HEK293 (cell line): ENCODE data around the gene CIC.

Source experiments
- BCL11A ChIP-seq: fragments of 450-650 bp; formaldehyde crosslinking; IDR thresholded peaks from 2 replicates; pipeline ENCODE4 v1.5.1; 2016; ENCODE audit warnings: low read depth, missing biosample characterization, missing genetic modification characterization
- HOXC10 ChIP-seq: sonication (generic); formaldehyde crosslinking; IDR thresholded peaks from 2 replicates; pipeline ENCODE4 v1.8.1; 2023; ENCODE audit warnings: mild to moderate bottlenecking, missing genetic modification reagents
- MZF1 ChIP-seq: fragments of 450-650 bp; formaldehyde crosslinking; IDR thresholded peaks from 2 replicates; pipeline ENCODE4 v1.5.1; 2017; ENCODE audit warnings: missing biosample characterization, missing genetic modification characterization, borderline replicate concordance
- PBX3 ChIP-seq: sonication (generic); formaldehyde crosslinking; IDR thresholded peaks from 2 replicates; pipeline ENCODE4 v1.8.1; 2022; ENCODE audit warnings: mild to moderate bottlenecking, moderate library complexity, missing genetic modification reagents
- PRDM10 ChIP-seq: fragments of 450-650 bp; formaldehyde crosslinking; IDR thresholded peaks from 2 replicates; pipeline ENCODE4 v1.5.1; 2016; ENCODE audit warnings: missing biosample characterization, missing genetic modification characterization
- ZBTB8A ChIP-seq: fragments of 450-650 bp; formaldehyde crosslinking; IDR thresholded peaks from 2 replicates; pipeline ENCODE4 v1.5.1; 2016; ENCODE audit warnings: missing biosample characterization, missing genetic modification characterization
- ZNF114 ChIP-seq: fragments of 450-650 bp; formaldehyde crosslinking; IDR thresholded peaks from 2 replicates; pipeline ENCODE4 v1.5.0; 2017; ENCODE audit warnings: missing biosample characterization, missing genetic modification characterization
- ZNF148 ChIP-seq: fragments of 450-650 bp; formaldehyde crosslinking; IDR thresholded peaks from 2 replicates; pipeline ENCODE4 v1.5.0; 2017; ENCODE audit warnings: missing biosample characterization, missing genetic modification characterization, borderline replicate concordance
- ZNF157 ChIP-seq: fragments of 450-650 bp; formaldehyde crosslinking; IDR thresholded peaks from 2 replicates; pipeline ENCODE4 v1.5.1; 2016; ENCODE audit warnings: missing biosample characterization, missing genetic modification characterization
- ZNF223 ChIP-seq: fragments of 450-650 bp; formaldehyde crosslinking; IDR thresholded peaks from 2 replicates; pipeline ENCODE4 v1.5.1; 2016; ENCODE audit warnings: missing biosample characterization, missing genetic modification characterization
- ZNF266 ChIP-seq: fragments of 450-650 bp; formaldehyde crosslinking; IDR thresholded peaks from 2 replicates; pipeline ENCODE4 v1.5.1; 2016; ENCODE audit warnings: missing biosample characterization, missing genetic modification characterization, low read depth
- ZNF416 ChIP-seq: fragments of 450-650 bp; formaldehyde crosslinking; IDR thresholded peaks from 2 replicates; pipeline ENCODE4 v1.5.1; 2016; ENCODE audit warnings: missing biosample characterization, missing genetic modification characterization
- ZNF623 ChIP-seq: fragments of 450-650 bp; formaldehyde crosslinking; IDR thresholded peaks from 2 replicates; pipeline ENCODE4 v1.5.1; 2016; ENCODE audit warnings: missing biosample characterization, missing genetic modification characterization
- ZNF707 ChIP-seq: fragments of 450-650 bp; formaldehyde crosslinking; IDR thresholded peaks from 2 replicates; pipeline ENCODE4 v1.5.1; 2016; ENCODE audit warnings: missing biosample characterization, missing genetic modification characterization
- ZNF777 ChIP-seq: fragments of 450-650 bp; formaldehyde crosslinking; IDR thresholded peaks from 2 replicates; pipeline ENCODE4 v1.5.1; 2017; ENCODE audit warnings: missing biosample characterization, missing genetic modification characterization, borderline replicate concordance
- TF ChIP-seq, protein P1 (sequence below): fragments of 450-650 bp; formaldehyde crosslinking; optimal IDR thresholded peaks from 2 replicates; pipeline ENCODE3; 2016; ENCODE audit warnings: missing biosample characterization, mild to moderate bottlenecking, missing genetic modification characterization
- TF ChIP-seq, protein P2 (sequence below): fragments of 450-650 bp; formaldehyde crosslinking; IDR thresholded peaks from 2 replicates; pipeline ENCODE4 v1.5.1; 2016; ENCODE audit warnings: missing biosample characterization, missing genetic modification characterization
- TF ChIP-seq, protein P3 (sequence below): fragments of 450-650 bp; formaldehyde crosslinking; conservative IDR thresholded peaks from 2 replicates; pipeline ENCODE4 v1.5.1; 2016; ENCODE audit warnings: low read depth, missing biosample characterization, missing genetic modification characterization
- TF ChIP-seq, protein P4 (sequence below): fragments of 450-650 bp; formaldehyde crosslinking; IDR thresholded peaks from 2 replicates; pipeline ENCODE4 v1.5.1; 2016; ENCODE audit warnings: missing biosample characterization, missing genetic modification characterization

Gene CIC

DNA sequence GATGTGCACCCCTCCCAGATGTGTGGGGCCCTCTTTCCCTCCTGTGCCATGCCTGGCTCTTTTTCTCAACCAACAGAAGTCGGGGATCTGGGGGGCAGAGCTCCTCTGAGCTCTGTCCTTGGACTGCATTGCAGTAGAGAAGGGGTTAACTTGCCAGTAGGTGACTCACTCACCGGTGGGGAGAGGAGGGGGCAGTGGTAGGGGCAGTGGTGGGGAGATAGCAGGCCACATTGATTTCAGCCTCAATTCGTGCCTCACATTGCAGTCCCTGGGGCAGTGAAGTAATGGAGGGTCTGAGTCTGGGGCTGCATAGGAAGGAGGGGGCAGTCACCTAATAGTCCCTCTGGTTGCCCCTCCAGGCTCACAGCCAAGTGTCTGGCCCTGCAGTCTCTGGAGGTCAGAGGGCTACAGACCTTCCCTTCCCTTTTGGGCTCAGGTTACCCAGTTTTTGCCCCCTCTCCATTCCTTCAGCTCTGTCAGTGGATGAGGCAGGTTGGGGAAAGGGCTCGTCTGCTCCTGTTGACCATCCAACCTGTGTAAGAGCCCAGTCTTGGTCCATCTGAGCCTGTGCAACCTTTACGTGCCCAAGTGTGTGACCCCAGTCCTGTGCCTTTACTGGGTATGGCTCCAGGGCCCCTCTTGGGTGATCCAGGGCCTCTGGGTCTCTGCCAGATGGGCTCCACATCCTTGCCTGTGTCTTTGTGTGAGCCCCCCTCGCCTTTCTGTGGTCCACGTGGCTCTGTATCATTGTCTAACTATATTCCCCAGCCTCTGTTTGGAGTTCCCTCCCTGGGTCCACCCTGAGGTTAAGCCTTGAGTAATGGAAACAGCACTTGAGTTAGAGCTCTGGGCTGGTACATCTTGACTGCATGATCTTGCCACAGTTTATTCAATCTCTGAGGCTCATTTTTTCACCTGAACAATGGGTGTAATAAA is 13.0 kb downstream of the CIC start (continued):
- TF ChIP-seq ZNF114 (tag by site-specific recombination) (no peak), BCL11A (tag by site-specific recombination) (peak; percentile 85), ZNF223 (tag by site-specific recombination) (no peak), ZNF707 (tag by site-specific recombination) (no peak), ZNF416 (tag by site-specific recombination) (no peak), PRDM10 (tag by site-specific recombination) (peak; percentile 88), ZNF623 (peak; percentile 6; the same call in 1 of the 2 replicates), ZNF777 (no peak), HOXC10 (CRISPR knock-in tag) (no peak), ZNF157 (tag by site-specific recombination) (no peak), ZBTB8A (tag by site-specific recombination) (0 out of 2 replicates have a peak, but pooled peaks have one; percentile 50), PBX3 (CRISPR knock-in tag) (no peak), ZNF266 (tag by site-specific recombination) (no peak), ZNF148 (tag by site-specific recombination) (no peak), MZF1 (tag by site-specific recombination) (no peak)
- TF ChIP-seq, protein P1, sequence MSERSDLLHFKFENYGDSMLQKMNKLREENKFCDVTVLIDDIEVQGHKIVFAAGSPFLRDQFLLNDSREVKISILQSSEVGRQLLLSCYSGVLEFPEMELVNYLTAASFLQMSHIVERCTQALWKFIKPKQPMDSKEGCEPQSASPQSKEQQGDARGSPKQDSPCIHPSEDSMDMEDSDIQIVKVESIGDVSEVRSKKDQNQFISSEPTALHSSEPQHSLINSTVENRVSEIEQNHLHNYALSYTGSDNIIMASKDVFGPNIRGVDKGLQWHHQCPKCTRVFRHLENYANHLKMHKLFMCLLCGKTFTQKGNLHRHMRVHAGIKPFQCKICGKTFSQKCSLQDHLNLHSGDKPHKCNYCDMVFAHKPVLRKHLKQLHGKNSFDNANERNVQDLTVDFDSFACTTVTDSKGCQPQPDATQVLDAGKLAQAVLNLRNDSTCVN (tag by site-specific recombination): no peak
- TF ChIP-seq, protein P2, sequence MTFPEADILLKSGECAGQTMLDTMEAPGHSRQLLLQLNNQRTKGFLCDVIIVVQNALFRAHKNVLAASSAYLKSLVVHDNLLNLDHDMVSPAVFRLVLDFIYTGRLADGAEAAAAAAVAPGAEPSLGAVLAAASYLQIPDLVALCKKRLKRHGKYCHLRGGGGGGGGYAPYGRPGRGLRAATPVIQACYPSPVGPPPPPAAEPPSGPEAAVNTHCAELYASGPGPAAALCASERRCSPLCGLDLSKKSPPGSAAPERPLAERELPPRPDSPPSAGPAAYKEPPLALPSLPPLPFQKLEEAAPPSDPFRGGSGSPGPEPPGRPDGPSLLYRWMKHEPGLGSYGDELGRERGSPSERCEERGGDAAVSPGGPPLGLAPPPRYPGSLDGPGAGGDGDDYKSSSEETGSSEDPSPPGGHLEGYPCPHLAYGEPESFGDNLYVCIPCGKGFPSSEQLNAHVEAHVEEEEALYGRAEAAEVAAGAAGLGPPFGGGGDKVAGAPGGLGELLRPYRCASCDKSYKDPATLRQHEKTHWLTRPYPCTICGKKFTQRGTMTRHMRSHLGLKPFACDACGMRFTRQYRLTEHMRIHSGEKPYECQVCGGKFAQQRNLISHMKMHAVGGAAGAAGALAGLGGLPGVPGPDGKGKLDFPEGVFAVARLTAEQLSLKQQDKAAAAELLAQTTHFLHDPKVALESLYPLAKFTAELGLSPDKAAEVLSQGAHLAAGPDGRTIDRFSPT (tag by site-specific recombination): peak; percentile 65
- TF ChIP-seq, protein P3, sequence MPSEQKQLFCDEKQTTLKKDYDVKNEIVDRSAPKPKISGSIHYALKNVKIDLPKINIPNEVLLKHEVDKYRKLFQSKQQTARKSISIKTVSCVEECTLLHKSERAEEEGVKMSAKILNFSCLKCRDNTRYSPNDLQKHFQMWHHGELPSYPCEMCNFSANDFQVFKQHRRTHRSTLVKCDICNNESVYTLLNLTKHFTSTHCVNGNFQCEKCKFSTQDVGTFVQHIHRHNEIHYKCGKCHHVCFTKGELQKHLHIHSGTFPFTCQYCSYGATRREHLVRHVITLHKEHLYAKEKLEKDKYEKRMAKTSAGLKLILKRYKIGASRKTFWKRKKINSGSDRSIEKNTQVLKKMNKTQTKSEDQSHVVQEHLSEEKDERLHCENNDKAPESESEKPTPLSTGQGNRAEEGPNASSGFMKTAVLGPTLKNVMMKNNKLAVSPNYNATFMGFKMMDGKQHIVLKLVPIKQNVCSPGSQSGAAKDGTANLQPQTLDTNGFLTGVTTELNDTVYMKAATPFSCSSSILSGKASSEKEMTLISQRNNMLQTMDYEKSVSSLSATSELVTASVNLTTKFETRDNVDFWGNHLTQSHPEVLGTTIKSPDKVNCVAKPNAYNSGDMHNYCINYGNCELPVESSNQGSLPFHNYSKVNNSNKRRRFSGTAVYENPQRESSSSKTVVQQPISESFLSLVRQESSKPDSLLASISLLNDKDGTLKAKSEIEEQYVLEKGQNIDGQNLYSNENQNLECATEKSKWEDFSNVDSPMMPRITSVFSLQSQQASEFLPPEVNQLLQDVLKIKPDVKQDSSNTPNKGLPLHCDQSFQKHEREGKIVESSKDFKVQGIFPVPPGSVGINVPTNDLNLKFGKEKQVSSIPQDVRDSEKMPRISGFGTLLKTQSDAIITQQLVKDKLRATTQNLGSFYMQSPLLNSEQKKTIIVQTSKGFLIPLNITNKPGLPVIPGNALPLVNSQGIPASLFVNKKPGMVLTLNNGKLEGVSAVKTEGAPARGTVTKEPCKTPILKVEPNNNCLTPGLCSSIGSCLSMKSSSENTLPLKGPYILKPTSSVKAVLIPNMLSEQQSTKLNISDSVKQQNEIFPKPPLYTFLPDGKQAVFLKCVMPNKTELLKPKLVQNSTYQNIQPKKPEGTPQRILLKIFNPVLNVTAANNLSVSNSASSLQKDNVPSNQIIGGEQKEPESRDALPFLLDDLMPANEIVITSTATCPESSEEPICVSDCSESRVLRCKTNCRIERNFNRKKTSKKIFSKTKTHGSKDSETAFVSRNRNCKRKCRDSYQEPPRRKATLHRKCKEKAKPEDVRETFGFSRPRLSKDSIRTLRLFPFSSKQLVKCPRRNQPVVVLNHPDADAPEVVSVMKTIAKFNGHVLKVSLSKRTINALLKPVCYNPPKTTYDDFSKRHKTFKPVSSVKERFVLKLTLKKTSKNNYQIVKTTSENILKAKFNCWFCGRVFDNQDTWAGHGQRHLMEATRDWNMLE (tag by site-specific recombination): no peak; the same call in 1 of the 2 replicates
- TF ChIP-seq, protein P4, sequence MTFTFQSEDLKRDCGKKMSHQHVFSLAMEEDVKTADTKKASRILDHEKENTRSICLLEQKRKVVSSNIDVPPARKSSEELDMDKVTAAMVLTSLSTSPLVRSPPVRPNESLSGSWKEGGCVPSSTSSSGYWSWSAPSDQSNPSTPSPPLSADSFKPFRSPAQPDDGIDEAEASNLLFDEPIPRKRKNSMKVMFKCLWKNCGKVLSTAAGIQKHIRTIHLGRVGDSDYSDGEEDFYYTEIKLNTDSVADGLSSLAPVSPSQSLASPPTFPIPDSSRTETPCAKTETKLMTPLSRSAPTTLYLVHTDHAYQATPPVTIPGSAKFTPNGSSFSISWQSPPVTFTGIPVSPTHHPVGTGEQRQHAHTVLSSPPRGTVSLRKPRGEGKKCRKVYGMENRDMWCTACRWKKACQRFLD (tag by site-specific recombination): no peak
